ENCODE measurements around the gene CDKAL1.

CDKAL1 gene

GRCh38 chr6:21157186-21157929 is 623.1 kb downstream of the CDKAL1 start:
- no peak overlapping the region for H3K9ac ChIP-seq (ENCODE audit: low read depth, low read length, poor library complexity, severe bottlenecking)
- H3K9me3 ChIP-seq (ENCODE audit: insufficient read depth, low read depth, low read length) = no peaks in the 10 kb centered on the region
- no peaks in the 10 kb centered on the region for H4K20me1 ChIP-seq (ENCODE audit: insufficient read depth, low read length, poor library complexity, severe bottlenecking)
- no peaks in the 10 kb centered on the region for H3K9me2 ChIP-seq (replicated peaks; ENCODE audit: low read depth, low read length)
- H3K79me2 ChIP-seq (ENCODE audit: insufficient read depth, low read length) = no peaks in the 10 kb centered on the region
- no peak overlapping the region for H3K4me2 ChIP-seq (ENCODE audit: low read depth, low read length, poor library complexity, severe bottlenecking)
- H2AFZ ChIP-seq (ENCODE audit: low read length) = no peak overlapping the region
- TF ChIP-seq CTCF (conservative IDR thresholded peaks at IDR 0.05; ENCODE audit: low read length) = no peak
- no peak for TF ChIP-seq EZH2phosphoT487 (IDR thresholded peaks at IDR 0.05; ENCODE audit: borderline replicate concordance)
- no peaks in the 10 kb centered on the region for H3F3A ChIP-seq (ENCODE audit: low read depth)
- no peaks in the 10 kb centered on the region for H3K36me3 ChIP-seq (ENCODE audit: insufficient read depth, low read length)
- H3K27me3 ChIP-seq (ENCODE audit: insufficient read depth, low read length, poor library complexity, severe bottlenecking) = no peaks in the 10 kb centered on the region
- no peak overlapping the region for H3K4me3 ChIP-seq (ENCODE audit: low read length, poor library complexity, severe bottlenecking)
- peaks cover 16% of the 10 kb centered on the region for H3K4me1 ChIP-seq (ENCODE audit: insufficient read depth, low read length, poor library complexity, severe bottlenecking)

DNA sequence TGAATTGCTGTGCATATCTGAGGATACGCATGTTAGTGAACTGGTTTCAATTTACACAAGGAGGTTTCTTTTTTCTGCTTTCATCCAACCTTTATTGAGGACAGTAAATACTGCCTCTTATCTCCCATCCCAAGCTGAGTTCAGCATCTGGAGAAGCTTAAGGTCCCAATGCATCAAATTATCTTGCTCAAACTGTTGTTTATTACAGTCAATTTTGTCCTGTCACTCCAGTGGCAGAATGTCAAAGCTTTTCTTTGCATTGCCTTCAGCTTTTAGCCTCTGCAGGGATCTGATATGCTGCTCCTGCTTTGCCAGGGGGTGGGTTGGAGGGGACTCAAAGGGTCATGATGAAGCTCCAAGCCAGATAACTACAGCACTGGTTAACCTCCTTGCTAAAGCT is 623.9 kb downstream of the CDKAL1 start:
- peaks cover 16% of the 10 kb centered on the region for H3K4me1 ChIP-seq (ENCODE audit: insufficient read depth, low read length, poor library complexity, severe bottlenecking)
- no peak overlapping the region for H2AFZ ChIP-seq (ENCODE audit: low read length)
- no peaks in the 10 kb centered on the region for H3K9me2 ChIP-seq (replicated peaks; ENCODE audit: low read depth, low read length)
- no peaks in the 10 kb centered on the region for H3K9me3 ChIP-seq (ENCODE audit: insufficient read depth, low read depth, low read length)
- H3K27me3 ChIP-seq (ENCODE audit: insufficient read depth, low read length, poor library complexity, severe bottlenecking) = no peaks in the 10 kb centered on the region
- no peaks in the 10 kb centered on the region for H4K20me1 ChIP-seq (ENCODE audit: insufficient read depth, low read length, poor library complexity, severe bottlenecking)
- no peaks in the 10 kb centered on the region for H3K36me3 ChIP-seq (ENCODE audit: insufficient read depth, low read length)
- no peak overlapping the region for H3K9ac ChIP-seq (ENCODE audit: low read depth, low read length, poor library complexity, severe bottlenecking)
- no peaks in the 10 kb centered on the region for H3F3A ChIP-seq (ENCODE audit: low read depth)
- TF ChIP-seq EZH2phosphoT487 (IDR thresholded peaks at IDR 0.05; ENCODE audit: borderline replicate concordance) (no peak), CTCF (conservative IDR thresholded peaks at IDR 0.05; ENCODE audit: low read length) (no peak)
- no peak overlapping the region for H3K4me2 ChIP-seq (ENCODE audit: low read depth, low read length, poor library complexity, severe bottlenecking)
- H3K4me3 ChIP-seq (ENCODE audit: low read length, poor library complexity, severe bottlenecking) = no peak overlapping the region
- H3K79me2 ChIP-seq (ENCODE audit: insufficient read depth, low read length) = no peaks in the 10 kb centered on the region

GRCh38 chr6:21158873-21159272 is 624.6 kb downstream of the CDKAL1 start:
- Histone ChIP-seq H3K27me3 (ENCODE audit: insufficient read depth, low read length, poor library complexity, severe bottlenecking) (no peaks in the 10 kb centered on the region), H2AFZ (ENCODE audit: low read length) (no peak overlapping the region), H3K9me3 (ENCODE audit: insufficient read depth, low read depth, low read length) (no peaks in the 10 kb centered on the region), H3K9me2 (replicated peaks; ENCODE audit: low read depth, low read length) (no peaks in the 10 kb centered on the region), H3K36me3 (ENCODE audit: insufficient read depth, low read length) (no peaks in the 10 kb centered on the region), H3K4me3 (ENCODE audit: low read length, poor library complexity, severe bottlenecking) (no peak overlapping the region), H3K79me2 (ENCODE audit: insufficient read depth, low read length) (no peaks in the 10 kb centered on the region), H3K4me1 (ENCODE audit: insufficient read depth, low read length, poor library complexity, severe bottlenecking) (peaks cover 16% of the 10 kb centered on the region), H3K4me2 (ENCODE audit: low read depth, low read length, poor library complexity, severe bottlenecking) (no peak overlapping the region), H3K9ac (ENCODE audit: low read depth, low read length, poor library complexity, severe bottlenecking) (no peak overlapping the region), H3F3A (ENCODE audit: low read depth) (no peaks in the 10 kb centered on the region), H4K20me1 (ENCODE audit: insufficient read depth, low read length, poor library complexity, severe bottlenecking) (no peaks in the 10 kb centered on the region)
- TF ChIP-seq EZH2phosphoT487 (IDR thresholded peaks at IDR 0.05; ENCODE audit: borderline replicate concordance) (no peak), CTCF (conservative IDR thresholded peaks at IDR 0.05; ENCODE audit: low read length) (no peak)
